Fibroblast of lung (primary cell): Measurements from ENCODE around the gene DYNLL2.

ENCODE experiments used
- CTCF ChIP-seq, 2 donors: IDR thresholded peaks in 1 of 2; conservative IDR thresholded peaks in 1 of 2; 1 replicate in 1 of 2; 2 replicates in 1 of 2; pipeline ENCODE4 v1.5.1; 2011 to 2012; ENCODE audit warnings: low read length in 2 of 2, control low read depth in 1 of 2, inconsistent platforms in 1 of 2, low read depth in 1 of 2, mild to moderate bottlenecking in 1 of 2
- EZH2 ChIP-seq: IDR thresholded peaks from 2 replicates; pipeline ENCODE4 v1.5.1; 2012; ENCODE audit warnings: low read length, control low read depth, mild to moderate bottlenecking; ENCODE audit errors: missing control alignments

DNA sequence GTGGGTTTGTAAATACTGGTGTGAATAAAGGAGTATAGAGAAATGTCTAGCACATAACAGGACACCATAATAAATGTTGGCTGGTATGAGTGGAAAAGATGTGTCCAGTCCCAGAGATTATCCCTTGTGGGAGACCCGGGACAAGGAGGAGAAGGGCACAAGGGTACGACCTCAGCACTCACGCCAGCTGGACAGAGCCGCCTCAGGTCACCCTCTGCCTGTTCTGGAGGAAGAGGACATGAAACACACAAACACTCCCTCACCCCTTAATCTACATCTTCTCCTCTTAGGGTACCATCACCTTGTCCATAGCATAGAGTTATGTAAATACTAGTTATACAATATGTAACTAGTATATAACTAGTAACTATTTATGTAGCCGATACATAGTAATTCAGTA, 26.8 kb downstream of the DYNLL2 start:
- TF ChIP-seq CTCF (conservative IDR thresholded peaks at IDR 0.05 in 1 of 2, IDR thresholded peaks at IDR 0.05 in 1 of 2; ENCODE audit: low read depth in 1 of 2, low read length in 2 of 2) (no peak), EZH2 (no peak)
